GM18870 (cell line): ENCODE measurements around the gene SLC9B1.
A peak's percentile ranks its signal among the peaks of the same experiment; 100 is the strongest.
"Not testable (repeated sequence)": the region's sequence is repeated elsewhere in the genome, so short reads cannot be mapped to it uniquely, and the experiment has no call there.

Experiments used
- ATAC-seq: cut with Tn5 transposase; IDR thresholded peaks from one replicate; pipeline ENCODE4 v1.9.1; 2021; ENCODE audit warnings: moderate library complexity; ENCODE audit not compliant: unreplicated experiment

Gene SLC9B1

DNA sequence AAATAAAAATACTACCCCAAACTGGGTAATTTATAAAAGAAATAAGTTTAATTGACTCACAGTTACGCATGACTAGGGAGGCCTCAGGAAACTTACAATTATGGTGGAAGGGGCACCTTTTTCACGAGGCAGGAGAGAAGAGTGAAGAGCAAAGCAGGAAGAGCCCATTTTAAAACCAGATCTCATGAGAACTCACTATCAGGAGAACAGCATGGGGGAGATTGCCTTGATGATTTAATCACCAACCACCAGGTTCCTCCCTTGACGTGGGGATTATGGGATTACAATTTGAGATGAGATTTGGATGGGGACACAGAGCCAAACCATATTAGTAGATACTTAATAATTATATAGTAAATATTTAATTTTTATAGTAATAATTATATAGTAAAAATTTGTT is 140.6 kb downstream of the SLC9B1 start:
- no peak for ATAC-seq

DNA sequence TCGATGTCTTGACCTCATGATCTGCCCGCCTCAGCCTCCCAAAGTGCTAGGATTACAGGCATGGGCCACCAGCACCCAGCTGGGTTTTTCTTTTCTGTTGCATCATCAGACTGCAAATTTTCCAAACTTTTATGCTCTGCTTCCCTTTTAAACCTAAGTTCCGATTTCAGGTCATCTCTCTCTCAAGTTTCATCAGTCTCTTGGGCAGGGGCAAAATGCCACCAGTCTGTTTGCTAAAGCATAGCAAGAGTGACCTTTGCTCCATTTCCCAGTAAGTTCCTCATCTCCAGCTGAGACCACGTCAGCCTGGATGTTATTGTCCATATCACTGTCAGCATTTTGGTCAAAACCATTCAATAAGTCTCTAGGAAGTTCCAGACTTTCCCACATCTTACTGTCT is 141.2 kb downstream of the SLC9B1 start:
- not testable (repeated sequence) for ATAC-seq

DNA sequence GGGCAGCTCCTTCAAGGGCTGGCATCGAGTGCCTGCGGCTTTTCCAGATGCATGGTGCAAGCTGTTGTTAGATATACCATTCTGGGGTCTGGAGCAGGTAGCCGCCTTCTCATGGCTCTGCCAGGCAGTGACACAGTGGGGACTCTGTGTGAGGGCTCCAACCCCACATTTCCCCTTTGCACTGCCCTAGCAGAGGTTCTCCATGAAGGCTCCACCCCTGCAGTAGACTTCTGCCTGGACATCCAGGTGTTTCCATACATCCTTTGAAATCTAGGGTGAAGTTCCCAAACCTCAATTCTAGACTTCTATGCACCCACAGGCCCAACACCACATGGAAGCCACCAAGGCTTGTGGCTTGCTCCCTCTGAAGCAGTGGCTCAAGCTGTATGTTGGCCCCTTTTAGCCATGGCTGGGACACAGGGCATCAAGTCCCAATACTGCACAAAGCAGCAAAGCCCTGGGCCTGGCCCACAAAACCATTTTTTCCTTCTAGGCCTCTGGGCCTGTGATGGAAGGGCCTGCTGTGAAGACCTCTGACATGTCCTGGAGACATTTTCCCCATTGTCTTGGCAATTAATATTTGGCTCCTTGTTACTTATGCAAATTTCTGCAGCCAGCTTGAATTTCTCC is 141.9 kb downstream of the SLC9B1 start:
- not testable (repeated sequence) for ATAC-seq

DNA sequence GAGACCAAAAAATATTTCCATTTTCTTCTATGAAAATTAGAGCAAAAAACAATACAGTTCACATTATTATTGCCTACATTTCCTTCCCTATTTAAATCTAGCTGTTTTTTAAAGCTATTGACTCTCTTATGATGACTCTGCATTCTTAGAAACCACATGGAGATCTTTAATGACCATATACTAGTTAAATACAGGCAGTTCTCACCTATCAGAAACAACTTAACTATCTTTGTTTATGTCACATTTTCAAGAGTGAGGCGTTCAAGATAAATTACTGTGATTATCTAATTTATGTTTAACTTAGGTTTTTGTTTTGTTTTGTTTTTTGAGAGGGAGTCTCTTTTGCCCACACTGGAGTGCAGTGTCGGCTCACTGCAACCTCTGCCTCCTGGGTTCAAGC is 147.7 kb downstream of the SLC9B1 start:
- ATAC-seq = no peak

DNA sequence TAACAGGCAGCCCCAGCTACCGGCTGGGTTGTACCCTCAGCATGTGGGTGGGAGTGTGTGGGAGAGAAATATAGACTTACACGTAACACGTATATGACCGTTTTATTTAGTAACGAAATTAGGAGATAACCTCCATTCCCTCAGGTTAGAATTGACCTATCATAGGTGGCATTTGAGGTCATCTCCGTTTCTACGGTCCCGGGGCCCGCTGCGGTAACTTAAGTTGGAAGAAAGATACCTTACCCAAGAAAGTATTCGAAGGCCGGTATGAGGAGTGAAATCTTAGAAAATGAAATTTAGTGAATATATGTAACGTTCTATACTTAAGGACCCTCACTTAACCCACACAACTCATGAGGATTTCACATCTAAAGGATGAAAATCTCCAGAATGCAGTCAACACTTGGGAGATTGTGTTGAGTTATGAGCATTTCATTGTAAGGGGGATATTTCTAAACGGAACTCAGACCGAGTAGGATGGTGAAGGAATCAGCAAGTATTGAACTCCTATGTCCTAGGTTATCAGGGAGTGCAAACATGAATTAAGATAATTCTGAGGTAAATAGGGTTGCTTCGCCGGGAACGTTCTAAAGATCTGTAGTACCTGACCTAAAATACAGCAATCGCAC is 149.8 kb downstream of the SLC9B1 start:
- ATAC-seq = no peak

DNA sequence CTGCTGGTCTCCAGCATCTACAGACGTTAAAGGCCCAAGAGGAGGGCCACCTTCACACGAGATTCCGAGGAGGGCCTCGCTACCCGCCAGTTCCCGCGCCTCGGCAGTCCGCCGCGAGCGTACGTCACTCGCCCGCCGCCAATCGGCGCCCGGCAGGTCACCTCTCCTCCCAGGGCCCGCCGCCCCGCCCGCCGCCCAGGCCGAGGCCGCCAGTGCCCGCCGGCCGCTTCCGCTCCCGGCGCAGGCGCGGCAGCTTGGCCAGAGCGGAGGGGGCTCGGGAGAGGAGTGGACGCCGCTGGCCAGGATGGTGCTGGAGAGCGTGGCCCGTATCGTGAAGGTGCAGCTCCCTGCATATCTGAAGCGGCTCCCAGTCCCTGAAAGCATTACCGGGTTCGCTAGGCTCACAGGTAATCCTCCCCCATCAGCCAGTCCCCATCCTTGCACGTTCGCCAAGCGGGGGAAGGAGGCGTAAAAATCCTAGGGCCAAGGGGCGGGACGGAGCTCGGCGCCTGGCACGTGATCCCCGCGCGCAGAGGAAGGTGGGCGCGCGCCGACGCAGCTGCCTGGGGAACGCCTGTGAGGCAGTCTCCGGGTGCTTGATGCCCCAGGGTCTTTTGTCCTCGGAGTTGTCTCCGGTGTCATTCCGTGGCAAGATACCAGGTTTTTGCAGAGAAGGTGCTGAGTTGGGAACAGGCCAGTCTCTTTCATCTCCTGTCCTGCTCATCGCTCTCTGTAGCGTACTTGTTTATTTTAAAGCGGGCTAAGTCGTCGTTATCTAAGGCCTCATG is 150.5 kb downstream of the SLC9B1 start, which contains the start of gene CISD2:
Gene CISD2, plus strand, starts transcription at position 212 of the 788 bp plus-strand sequence. Its CDS starts 93 bp downstream, at position 305.
- ATAC-seq = peak; percentile 76

DNA sequence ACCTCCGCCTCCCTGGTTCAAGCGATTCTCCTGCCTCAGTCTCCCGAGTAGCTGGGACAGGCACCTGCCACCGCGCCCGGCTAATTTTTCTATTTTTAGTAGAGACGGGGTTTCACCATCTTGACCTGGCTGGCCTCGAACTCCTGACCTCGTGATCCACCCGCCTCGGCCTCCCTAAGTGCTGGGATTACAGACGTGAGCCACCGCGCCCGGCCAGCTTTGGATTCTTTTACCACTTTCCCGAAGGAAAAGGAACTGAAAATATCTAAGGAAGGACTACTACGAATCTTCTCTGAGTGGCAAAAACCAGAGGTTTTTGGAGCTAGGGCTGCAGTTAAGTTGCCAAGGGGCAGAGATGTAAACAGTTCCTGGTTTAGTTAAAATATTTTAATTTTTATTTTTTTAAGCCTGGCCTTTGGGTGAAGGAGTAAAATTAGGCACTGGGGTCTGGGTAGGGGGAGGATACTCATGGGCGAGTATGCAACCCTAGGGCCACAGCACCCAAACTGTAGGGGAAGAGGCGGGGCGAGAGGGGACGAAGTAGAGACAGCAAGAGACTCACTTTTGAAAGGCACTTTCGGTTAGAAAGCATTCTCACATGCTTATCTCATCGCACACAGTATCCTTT is 151.2 kb downstream of the SLC9B1 start:
- ATAC-seq = no peak

DNA sequence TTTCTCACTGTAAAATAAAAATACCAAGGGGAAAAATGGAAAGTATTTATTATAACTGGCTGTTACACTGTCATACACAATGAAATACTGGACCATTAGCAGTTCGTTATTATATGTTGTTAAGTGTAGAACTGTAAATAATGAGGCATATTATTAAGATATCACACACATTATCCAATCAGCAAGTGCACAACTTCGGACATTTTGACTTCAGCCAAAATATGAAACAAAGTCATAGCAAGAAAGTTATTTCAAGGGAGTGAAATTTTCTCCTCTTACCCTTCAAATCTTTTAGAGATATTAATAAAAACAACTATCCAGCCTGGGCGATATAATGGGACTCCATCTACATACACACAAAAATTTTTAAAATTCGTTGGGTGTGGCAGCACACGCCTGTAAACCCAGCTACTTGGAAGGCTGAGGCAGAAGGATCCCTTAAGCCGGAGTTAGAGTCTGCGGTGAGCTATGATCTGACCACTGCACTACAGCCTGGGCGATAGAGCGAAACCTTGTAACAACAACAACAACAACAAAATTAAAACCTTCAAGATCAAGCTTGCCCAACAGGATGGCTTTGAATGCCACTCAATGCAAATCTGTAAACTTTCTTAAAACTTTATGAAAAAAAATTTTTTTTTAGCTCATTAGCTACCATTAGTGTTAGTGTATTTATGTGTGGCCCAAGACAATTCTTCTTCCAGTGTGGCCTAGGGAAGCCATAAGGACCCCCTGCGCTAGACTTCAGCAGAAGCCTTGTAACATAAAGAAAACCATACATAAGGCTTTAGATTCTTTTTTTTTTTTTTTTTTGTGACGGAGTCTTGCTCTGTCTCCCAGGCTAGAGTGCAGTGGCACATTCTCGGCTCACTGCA is 152.0 kb downstream of the SLC9B1 start:
- ATAC-seq = no peak

DNA sequence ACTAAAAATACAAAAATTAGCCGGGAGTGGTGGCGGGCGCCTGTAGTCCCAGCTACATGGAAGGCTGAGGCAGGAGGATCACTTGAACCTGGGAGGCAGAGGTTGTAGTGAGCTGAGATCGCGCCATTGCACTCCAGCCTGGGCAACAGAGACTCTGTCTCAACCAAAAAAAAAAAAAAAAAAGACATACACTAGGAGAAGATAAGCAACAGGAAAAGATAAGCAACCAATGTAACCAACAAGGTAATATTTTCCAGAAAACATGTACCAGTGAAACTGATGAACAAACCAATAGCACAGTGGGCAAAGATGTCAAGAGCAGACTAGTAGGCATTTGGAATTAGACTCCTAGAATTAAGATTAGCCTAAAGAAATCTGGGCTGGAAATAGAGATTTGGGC is 154.2 kb downstream of the SLC9B1 start:
- ATAC-seq = not testable (repeated sequence)

DNA sequence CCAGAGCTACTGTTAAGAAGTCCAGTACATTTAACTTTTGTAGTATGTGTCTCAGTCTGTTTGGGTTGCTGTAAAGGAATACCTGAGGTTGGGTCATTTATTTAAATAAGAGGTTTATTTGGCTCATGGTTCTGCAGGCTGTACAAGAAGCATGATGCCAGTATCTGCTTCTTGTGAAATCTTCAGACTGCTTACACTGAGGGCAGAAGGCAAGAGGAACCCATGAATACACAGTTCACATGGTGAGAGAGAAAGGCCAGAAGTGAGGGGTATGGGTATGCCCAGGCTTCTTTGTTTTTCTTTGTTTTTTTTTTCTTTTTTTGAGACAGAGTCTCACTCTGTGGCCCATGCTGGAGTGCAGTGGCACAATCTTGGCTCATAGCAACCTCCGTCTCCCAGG is 156.8 kb downstream of the SLC9B1 start:
- ATAC-seq = no peak

DNA sequence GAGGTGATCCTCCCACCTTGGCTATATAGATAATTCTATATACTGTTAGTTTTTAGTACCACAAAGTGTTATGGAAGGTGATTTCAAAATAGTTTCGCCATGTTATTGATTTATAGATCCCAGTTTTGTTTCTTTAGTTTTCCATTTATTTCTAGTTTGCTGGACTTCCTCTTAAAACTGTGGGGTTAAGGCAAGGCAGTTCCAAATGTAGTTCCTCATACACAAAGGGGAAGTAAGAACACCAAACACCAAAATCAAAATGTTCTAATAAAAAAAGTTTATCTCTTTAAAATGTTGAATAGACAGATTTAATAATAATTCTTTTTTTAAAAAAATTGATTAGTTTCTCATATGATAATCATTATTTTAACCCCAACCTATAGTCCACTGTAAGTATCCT is 157.5 kb downstream of the SLC9B1 start:
- no peak for ATAC-seq

DNA sequence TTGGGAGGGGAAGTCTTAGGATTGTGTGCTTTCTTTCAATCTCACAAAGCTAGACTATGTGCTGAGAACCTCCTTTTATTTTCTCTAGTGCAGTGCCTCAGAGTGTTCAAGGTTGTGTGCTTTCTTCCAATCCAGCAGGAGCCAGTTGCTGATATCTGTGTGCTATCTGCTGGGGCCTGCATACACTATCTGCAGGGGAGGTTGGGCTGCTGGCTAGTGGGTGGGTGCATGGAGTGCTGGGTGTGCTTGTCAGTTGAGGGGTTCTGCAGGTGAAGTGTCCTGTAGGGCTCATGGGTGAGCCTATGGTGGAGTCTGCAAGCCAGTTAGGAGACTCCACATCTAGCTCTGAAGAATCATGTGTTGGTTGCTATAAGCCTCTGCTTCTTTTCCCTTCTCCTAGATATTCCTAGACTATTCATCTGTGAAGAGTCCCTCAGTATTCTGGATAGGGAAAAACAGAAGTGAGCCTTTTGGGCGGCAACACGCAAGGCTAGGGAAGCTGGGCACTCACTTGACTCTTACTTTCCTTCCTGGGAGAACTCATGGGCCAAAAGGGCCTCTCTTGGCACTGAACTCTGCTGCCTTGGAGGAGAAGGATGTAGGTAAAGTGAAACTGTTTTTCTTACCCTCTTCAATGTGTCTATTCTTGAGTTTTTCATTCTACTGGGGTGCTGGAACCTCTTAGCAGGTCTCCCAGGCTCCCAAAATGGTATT is 158.7 kb downstream of the SLC9B1 start:
- no peak for ATAC-seq

DNA sequence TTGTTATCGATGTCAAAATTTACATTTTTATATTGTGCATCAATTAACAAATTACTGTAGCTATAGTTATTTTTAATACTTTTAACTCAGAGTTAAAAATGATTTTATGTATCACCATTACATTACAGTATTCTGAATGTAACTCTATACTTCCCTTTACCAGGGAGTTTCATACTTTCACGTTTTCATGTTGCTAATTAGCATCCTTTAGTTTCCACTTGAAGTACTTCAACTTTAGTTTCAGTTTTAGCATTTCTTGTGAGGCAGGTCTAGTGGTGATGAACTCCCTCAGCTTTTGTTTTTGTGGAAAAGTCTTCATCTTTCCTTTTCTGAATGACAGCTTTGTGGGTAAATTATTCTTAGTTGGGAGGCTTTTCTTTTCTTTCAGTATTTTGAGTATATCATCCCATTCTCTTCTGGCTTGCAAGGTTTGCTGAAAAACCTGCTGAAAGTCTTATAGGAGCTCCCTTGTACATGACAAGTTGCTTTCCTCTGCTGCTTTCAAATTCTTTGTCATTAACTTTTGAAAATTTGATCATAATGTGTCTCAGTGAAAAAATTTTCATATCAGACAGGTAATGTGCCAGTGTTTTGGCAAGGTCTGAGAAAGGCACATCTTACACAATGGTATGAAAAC is 160.6 kb downstream of the SLC9B1 start:
- ATAC-seq = no peak
